HG03571 (cell line): ENCODE data around the gene SLC24A1.
"Not testable (repeated sequence)": the region's sequence is repeated elsewhere in the genome, so short reads cannot be mapped to it uniquely, and the experiment has no call there.

Experiments
- ATAC-seq: cut with Tn5 transposase; IDR thresholded peaks from one replicate; pipeline ENCODE4 v1.9.1; 2021; ENCODE audit not compliant: unreplicated experiment

SLC24A1 gene

DNA sequence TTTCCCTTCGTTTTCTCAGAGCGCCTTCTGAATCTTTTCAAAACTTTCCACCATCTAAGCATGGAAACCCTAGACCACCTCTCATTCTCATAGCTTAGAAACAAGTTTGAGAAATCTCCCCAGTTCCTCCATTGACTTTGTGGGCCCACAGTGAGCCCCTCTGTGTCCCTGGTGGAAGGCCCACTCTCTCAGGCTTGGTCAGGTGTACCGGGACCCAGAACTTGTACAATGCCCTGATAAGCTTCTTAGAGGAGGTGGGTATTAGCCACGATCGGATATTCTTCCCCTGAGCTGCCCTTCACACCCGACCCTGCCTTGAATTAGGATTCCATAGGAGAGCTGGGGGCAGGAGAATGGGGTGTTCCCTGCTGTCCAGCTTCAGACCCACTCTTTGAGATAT is at the start of gene SLC24A1:
Gene SLC24A1, plus strand, starts transcription at position 301 of the 400 bp plus-strand sequence. CDS start 2,143 bp downstream, outside the sequence.
- ATAC-seq, result no peak

- no peak for ATAC-seq
Observed at GRCh38 chr15:65571971-65572370, 49.8 kb upstream of the SLC24A1 start.

GRCh38 chr15:65576664-65577063 is 45.1 kb upstream of the SLC24A1 start:
- ATAC-seq, result no peak

DNA sequence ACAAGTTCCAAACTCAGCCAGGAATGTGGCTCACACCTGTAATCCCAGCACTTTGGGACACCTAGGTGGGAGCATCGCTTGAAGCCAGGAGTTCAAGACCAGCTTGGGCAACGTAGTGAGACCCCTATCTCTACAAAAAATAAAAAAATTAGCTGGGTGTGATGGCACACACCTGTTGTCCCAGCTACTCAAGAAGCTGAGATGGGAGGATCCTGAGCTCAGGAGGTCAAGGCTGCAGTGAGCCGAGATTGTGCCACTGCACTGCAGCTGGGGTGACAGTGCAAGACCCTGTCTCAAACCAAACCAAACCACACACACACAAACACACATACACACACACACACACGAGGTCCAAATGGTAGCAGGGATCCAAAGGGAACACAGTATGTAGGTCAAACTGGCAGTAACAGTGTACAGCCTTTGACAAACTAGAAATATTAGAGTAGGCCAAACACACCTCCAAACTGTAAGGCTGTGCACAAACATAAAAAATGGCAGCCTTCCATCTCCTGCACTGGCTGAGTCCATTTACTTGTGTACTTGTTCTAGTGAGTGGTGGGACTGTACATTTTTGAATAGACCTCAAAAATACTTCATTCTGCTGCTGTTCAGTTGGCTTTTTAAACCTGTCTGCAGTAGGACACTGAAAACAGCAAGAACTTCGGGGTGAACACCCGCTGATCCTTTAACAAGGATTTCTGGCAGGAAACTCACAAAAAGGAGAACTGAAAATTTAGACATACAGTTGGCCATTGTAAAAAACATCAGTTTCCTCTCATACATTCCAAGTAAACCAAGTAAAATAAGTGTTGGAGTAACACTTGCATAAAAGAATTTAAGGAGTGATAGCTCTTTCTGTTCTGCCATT is 44.4 kb upstream of the SLC24A1 start:
- ATAC-seq, result no peak

GRCh38 chr15:65578904-65579728 is 42.6 kb upstream of the SLC24A1 start:
- ATAC-seq, result no peak

- no peak for ATAC-seq
Observed at GRCh38 chr15:65579762-65580161, 42.0 kb upstream of the SLC24A1 start.

- no peak for ATAC-seq
Observed at GRCh38 chr15:65580287-65580686, 41.5 kb upstream of the SLC24A1 start.

GRCh38 chr15:65583701-65584100 is 38.0 kb upstream of the SLC24A1 start:
- no peak for ATAC-seq

- ATAC-seq, result no peak
Observed at GRCh38 chr15:65584241-65584640, 37.5 kb upstream of the SLC24A1 start.

- ATAC-seq, result no peak
Observed at GRCh38 chr15:65587094-65587493, 34.6 kb upstream of the SLC24A1 start.

DNA sequence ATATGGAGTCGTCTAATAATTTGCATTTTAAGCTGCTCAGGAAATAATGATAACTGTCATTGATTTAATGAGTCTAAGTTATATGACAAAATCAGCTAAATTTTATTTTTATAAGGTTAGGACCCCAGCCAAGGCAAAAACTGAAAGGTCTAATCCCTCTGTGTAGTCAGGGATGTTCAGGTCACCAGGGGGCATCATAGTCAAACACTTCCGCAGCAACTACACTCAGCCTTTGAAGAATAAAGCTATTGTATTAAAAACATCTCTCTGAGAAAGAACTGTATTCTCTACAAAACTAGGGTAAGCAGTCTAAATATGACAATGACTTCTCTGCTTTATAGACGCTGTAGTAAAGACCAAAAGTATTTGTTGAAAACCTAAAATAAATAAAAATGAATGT is 25.8 kb upstream of the SLC24A1 start:
- ATAC-seq, result no peak

DNA sequence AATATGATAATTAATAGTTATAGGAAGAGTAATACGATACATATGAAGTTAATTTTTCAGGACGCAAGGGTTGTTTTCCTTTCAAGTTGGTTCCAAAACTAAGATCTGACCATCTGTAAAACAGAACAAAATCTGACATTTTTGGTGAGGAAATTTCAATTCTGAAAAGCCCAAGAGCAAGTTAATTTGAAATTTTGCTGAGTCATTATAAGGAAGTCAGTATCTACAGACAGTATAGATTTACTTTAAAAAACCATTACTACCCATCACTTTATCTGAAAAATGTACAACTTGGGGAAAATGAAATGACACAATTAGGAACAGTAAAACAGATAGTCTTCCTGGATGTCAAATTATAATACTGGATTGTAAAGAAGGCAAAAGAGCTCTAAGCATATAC is 23.3 kb upstream of the SLC24A1 start:
- ATAC-seq, result no peak

DNA sequence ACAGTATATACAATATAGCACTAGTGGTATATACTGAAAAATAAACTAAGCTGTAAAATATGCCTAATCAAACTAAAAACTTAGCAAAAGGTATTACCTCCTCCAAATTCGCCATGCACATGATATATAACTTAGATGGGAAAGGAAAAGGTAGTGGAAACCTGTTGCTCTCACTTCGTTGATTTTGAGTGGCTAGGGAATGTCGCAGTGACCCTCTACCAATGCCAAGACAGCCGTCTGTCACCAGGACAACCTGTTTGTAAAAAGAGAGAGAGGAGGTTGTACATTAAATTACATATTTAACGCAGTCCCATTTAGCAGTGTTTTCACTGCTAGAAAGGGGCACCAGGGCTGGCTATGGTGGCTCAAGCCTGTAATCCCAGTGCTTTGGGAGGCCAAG is 22.1 kb upstream of the SLC24A1 start:
- no peak for ATAC-seq

DNA sequence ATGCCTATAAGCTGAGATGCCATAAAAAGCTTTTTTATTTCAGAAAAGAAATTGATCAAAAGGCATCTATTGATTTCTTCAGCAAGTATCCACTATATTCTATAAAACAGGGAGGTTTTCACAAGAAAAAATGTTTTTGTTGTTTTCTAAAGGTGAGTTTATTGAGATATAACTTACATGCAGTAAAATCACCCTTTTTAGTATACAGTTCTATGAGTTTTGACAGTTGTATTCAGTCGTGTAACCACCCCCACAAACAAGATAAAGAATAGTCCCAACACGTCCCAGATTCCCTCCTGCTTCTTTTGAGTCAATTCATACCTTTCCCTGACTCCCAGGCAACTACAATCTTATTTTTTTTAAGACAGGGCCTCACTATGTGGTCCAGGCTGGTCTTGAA is 18.6 kb upstream of the SLC24A1 start:
- ATAC-seq, result no peak

- ATAC-seq, result no peak
Observed at GRCh38 chr15:65603559-65603958, 18.2 kb upstream of the SLC24A1 start.

DNA sequence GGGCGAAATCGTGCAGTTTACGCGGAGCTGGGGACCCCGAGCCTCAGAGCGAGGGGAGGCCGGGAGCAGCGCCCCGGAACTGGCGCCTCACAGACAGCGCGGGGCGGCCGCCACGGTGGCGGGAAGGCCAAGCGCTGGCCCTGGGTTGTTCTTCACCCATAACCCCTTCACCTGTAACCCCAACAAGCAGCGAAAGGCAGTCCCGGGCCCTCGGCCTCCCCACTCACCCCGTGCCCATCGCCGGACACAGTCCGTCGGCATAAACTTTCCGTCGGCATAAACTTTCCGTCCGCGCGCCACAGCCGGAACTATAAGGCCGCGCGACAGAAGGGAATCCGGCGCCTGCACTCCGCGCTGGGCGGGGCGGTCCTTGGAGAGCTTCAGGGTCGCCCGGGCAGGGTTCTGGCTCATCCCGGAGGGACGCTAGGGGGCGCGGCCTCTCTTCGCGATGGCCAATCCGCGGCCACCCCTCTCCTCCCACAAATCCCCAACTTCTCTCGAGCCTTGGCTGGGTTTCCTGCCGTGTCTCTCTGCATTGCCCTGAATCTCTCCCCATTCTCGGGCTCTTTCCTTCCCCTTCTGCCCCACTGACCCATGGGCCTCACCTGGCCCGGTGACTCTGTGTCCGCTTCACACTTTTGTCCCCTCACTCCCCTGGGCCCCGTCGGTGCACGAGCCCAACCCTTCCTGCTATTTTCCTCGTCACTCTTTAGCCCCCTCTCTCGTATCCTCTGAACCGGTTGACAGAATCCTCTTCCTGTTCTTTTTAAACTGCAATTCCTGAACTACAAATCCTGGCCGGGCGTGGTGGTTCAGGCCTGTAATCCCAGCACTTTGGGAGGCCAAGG is 10.6 kb upstream of the SLC24A1 start, which contains the start of gene INTS14:
Gene INTS14, minus strand, starts transcription at position 261 of the 848 bp plus-strand sequence. CDS start 3,751 bp downstream, outside the sequence.
- ATAC-seq, result peak; percentile 94

GRCh38 chr15:65611888-65612615 is 9.7 kb upstream of the SLC24A1 start:
- ATAC-seq, result no peak

DNA sequence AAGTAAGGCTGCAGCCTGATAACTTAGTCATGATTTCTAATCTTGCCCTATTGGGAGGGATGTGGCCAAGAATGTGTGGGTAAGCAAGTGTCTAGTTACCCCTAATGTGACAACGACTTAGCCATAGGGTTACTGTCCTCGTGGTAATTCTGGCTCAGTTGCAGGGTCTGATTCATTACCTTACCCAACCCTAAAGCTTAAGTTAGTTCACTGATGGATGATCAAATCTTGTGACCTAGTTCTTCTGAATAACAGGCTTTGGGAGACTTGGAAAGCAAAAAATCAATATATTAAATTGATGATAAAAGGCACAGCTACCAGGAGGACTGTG is 9.2 kb upstream of the SLC24A1 start:
- no peak for ATAC-seq

GRCh38 chr15:65612949-65613744 is 8.6 kb upstream of the SLC24A1 start:
- no peak for ATAC-seq

DNA sequence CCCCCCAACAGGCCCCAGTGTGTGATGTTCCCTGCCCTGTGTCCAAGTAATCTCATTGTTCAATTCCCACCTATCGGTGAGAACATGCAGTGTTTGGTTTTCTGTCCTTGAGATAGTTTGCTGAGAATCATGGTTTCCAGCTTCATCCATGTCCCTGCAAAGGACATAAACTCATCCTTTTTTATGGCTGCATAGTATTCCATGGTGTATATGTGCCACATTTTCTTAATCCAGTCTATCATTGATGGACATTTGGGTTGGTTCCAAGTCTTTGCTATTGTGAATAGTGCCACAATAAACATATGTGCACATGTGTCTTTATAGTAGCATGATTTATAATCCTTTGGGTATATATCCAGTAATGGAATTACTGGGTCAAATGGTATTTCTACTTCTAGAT is 5.9 kb upstream of the SLC24A1 start:
- not testable (repeated sequence) for ATAC-seq
